ENCODE measurements around the gene DOCK1.

DOCK1 gene

DNA sequence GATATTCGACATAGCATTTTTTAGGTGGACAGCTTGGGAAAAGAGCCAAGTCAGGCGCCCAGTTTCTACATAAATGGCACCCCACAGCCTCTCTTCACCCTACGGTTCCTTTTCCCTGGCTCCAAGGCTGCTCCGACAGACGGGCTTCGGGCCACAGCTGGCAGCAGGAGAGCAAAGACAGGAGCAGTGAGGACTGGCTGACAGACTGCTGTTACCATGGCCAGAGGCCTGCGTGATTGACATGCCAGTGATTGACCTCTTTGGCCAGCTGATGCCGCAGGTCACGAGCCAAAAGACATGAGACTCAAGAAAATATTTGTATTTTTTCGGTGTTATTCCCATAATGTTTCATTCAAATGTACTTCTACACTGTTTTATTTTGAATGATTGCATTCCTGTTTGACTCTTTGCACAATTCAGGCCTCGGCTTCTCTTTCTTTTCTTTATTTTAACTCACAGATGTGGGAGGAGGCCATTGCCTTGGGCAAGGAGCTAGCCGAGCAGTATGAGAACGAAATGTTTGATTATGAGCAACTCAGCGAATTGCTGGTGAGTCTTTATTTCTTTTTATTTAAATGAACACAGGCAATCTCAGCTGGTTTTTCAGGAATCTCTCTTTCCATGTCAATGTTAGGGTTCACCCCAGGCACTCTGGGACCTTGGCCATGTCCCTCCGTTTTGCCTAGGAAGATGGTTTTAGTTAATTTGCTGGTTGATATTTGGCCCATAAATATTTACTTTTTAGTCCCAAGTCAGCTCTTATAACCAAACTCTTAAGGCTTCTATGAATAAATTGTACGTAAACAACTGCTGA, 497.6 kb downstream of the DOCK1 start:
- DNase-seq (ENCODE audit: low read depth): no peak

DNA sequence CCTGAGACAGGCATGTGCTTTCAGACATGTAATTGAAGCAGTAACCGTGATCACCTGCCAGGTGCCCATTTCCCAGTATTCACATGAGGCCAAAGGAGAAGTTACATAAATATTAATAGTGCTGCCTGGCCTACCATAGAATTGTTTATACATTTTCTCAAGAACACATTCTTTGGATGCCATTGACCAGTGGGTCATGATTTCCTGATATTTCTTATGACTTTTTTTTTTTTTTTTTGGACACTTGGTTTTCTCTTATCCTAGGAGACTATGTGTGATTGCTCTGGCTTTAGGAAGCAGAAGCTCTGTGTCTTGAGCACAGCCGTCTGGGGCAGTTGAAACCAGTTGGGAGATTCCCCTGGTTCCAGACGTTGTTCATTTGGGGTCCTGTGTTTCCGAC, 500.0 kb downstream of the DOCK1 start:
- peak; percentile 12 for DNase-seq (ENCODE audit: low read depth)

DNA sequence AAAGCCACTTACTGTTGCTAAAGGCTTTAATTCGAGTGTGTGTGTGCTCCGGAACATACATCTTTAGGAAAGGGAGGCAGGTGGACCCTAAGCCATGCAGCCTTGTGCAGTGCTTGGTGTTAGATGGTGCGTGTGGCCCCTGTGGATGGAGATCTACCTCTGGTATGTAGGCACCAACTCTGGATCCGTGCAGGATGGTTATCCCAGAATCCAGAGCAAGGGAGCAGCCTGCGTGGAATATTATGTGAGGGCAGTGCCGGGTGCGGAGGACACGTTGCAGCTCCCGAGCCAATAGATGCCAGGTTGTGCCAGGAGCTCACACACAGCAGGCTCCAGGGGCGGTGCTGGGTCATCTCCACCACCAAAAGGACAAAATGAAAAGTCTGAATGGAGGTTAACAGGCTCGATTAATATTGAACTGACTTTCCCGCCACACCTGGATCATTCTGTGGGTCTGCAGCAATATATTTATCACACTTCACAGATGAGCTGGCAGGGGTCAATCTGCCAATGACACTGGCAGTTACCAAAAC, 500.9 kb downstream of the DOCK1 start:
- no peak for DNase-seq (ENCODE audit: low read depth)

DNA sequence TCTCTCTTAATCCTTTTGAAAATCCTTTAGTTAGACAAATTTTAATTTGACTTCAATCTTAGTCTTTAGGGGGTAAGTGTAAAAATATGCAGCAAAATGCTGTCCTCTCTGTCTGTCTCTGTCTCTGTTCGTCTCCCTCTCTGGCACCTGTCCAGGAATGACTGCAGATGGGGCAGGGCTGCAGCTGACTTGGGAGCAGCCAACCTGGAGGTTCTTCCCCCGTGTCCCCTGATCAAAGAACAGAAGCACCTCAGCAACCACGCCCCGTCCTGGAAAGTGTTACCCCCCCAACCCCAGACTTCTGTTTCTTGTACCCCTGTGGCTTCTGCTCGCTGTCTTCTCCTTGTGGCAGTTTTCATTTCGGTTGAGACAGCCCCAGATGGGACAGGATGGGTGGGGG, 502.3 kb downstream of the DOCK1 start:
- no peak for DNase-seq (ENCODE audit: low read depth)

DNA sequence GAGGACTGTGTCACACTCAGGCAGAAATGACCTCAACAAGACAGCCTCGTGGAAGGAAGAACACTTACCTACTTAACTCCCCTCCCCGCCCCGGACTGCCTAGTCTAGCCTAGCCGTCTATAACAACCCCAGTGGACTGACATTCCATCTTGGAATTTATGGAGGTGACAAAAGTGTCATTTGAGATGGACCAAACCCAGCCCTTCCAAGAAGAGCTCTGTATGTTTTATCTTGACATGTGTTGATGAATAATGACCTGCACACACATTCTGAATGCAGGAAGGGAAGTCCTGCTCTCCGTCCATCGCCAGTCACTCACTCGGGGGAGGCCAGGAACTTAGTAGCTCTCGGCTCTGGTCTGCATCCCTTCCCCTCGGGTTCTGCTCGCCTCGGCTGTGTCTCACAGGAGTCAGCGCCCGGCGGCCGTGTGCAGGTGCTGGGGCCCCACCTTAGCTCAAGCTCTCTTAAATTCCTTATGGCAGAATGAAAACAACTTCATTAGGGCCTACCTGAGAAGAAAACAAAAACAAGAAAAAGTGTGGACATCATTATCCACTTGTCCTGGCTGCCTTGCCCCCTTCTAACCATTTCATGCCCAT, 503.0 kb downstream of the DOCK1 start:
- no peak for DNase-seq (ENCODE audit: low read depth)

DNA sequence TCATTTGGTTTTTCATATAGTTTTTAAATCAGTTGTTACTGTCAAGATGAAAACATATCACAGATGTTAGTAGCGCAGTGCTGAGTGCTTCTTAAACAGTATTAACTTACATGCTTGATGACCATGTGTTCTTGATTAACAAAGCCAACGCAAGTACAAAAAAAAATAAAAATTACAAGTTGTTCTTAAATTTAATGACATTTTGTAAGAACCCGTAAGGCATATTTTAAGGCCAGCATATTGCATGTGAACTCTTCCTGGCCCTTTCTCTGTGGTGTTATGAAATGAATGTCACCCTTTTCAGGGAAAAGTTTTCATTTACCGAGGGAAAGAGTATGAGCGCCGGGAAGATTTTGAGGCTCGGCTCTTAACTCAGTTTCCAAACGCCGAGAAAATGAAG, 503.5 kb downstream of the DOCK1 start:
- peak; percentile 38 for DNase-seq (ENCODE audit: low read depth)

DNA sequence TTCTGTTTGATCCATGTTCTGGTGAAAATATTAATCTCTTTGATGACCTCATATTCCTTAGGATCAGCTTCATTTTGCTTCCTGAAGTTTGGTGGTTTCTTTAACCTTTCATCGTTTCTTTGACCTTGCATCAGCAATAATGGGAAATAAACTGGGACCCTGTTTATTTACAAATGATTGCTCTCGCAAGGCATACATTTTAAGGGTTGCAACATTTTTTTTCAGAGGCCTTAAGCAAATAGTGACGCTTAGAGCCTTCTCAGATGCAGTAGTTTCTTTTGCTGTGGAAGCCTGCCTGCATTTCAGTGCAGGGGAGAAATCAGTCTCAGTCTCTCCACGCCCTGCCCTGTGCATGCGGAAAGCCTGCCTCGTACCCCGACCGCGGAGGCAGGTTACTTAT, 504.8 kb downstream of the DOCK1 start:
- DNase-seq (ENCODE audit: low read depth): no peak

DNA sequence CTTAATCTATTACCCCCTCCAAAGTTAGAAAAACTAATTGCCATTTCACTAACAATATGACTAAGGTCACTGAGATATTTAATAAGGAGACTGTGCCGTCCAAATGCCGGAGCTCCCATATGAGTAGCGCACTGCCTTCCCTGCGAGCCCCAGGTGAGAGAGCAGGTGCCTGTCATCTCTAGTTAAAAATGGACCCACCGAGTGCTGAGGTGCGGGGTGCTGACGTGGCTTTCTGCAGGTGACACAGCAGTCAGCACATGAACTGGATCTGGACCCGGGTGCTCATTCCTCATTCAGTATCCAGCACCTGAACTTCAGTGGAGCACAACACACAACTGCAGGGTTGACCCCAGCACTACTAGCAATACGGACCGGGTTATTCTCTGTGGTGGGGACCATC, 505.8 kb downstream of the DOCK1 start:
- no peak for DNase-seq (ENCODE audit: low read depth)

DNA sequence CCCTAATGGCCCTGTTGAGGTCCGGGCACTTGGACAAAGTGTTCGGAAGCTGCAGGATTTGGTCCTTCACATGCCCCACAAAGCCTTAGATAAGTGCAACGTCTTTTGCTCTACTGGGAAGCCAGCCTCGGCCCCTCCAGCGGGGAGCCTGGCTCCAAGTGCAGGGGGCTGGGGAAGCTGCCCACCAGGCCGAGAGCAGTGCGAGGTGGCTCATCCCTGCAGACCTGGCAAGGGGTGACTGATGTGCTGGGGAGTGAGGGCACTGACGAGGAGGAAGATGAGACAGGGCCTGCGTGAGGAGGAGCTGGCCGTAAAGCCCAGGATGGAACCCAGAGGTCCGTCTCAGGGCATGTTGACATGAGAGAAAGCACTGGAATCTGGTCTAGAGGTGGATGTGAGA, 508.1 kb downstream of the DOCK1 start:
- no peak for DNase-seq (ENCODE audit: low read depth)

DNA sequence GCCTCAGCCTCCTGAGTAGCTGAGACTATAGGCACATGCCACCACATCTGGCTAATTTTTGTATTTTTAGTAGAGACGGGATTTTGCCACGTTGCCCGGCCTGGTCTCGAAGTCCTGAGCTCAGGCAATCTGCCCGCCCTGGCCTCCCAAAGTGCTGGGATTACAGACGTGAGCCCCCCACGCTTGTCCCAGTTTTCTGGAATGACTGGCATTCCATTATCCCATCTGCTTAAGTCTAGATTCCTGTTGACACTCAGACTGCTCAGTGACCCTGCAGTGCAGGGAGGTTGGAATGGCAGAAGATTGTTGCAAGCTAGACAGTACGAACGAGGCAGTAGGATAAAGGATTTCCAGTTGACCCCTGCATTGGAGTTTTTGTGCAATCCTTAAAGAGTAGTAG, 508.8 kb downstream of the DOCK1 start:
- DNase-seq (ENCODE audit: low read depth): no peak

DNA sequence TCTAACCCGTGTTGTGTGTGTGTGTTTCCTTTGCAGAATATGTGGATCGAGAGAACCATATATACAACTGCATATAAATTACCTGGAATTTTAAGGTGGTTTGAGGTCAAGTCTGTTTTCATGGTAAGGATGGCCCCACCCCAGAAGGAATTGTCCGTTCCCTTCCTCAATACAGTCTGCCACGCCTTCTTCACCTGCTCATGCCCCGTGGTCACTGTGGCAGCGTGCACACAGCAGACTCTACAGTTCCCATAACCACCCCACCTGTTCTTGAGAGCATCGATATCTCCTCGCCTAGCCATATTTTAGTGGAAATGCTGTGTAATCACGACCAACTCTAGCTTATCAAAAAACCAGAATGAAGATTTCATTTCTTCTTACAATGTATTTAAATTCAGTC, 509.9 kb downstream of the DOCK1 start:
- DNase-seq (ENCODE audit: low read depth): no peak

DNA sequence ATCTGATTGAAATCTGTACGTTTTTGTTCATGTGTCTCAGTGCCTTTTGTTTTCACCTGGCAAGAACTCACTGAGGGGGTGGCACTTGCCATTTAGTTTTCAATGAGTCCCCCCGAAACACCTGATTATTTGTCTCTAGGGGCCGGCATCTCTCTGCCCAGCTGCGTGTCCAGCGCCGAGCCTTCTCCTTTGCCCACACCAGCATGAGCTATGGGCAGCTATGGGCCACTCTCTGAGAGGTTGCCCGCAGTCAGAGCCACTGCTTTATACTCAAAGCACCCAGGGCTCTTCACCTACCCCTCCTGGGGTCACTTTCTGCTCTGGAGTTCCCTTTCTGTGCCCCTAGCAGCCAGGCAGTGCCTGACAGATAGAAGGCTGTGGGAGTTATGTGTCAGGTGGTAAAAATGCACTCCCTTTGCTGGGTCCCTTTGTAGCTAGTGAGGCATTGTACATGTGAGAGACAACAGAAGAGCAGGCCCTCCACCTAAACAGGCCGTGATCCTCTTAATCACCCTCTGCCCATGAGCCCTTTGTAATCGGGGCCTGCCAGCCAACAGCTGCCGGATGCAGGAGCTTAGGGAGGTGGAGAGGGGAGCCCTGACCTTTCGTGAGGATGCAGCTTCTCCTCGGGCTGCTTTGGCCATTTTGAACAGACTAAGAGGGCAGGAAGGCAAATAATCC, 510.8 kb downstream of the DOCK1 start:
- no peak for DNase-seq (ENCODE audit: low read depth)

DNA sequence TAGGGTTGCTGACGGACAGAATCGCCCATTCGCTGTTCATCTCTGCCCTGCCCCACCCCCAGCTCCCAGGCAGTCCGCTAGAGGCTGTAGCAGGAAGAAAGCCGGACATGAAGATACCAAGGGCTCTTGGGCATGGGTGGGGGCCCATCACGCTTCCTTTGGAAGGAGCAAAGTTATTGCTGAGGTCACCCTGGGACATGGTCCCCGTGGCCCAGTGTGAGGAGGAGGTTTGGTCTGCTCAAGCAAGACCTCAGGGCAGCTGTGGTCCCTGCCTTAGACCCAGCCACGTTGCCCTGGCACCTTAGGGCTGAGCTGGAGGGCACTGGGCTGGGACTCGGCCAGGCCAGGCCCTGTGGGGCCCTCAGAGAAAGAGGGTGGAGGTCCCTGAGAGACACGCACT, 511.8 kb downstream of the DOCK1 start:
- DNase-seq (ENCODE audit: low read depth): no peak

DNA sequence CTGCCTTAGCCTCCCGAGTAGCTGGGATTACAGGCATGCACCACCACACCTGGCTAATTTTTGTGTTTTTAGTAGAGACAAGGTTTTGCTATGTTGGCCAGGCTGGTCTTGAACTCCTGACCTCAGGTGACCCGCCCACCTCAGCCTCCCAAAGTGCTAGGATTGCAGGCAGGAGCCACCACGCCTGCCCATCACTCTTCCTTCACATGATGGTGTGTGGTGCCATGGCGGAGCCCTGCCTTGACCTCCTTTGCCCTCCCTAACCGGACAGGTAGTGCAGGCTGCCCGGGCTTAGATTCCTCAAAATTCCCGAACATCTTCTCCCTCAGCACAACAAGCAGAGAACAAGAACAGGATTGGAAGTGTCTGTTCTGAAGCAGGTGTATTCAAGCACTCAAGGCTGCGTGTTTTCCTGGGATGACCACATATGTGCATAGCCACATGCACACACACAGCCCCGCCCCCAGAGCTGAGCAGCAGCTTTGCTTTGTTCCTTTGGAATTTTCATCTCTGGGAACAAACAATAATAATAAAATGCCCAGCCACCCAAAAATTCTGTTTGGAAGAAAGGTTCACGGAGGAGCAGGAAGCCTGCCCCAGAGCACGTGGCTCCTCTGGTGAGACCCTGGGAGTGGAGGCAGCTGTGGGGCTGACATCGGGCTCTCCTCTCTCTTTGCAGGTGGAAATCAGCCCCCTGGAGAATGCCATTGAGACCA, 512.6 kb downstream of the DOCK1 start:
- no peak for DNase-seq (ENCODE audit: low read depth)

DNA sequence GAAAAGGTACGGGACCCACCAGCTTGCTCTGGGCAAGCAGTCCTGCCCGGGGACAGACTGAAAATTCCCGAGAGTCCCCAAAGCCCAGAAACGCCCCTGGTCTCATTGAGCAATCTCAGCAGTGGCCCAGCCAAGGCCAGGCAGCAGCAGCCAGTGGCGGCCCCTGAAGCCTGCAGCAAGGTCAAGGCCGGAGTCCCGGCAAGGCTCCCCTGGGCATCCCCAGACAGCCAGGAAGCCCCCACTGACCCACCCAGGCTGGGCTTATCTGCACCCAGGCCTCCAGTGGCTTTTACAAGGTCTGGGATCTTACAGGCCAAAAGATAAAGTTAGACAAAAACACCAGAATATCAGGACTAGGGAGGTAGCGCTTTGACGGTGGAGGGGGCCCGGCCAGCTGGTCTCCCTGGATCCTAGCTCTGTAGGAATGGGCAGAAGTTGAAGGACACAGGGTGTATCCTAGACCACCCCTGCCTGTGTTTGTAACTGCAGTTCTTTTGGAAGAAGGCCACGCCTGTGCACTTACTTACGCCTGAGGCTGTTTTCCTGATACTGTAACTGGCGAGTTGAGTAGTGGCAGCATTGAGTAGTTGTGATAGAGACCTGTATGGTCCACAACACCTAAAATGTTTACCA, 513.4 kb downstream of the DOCK1 start:
- no peak for DNase-seq (ENCODE audit: low read depth)

DNA sequence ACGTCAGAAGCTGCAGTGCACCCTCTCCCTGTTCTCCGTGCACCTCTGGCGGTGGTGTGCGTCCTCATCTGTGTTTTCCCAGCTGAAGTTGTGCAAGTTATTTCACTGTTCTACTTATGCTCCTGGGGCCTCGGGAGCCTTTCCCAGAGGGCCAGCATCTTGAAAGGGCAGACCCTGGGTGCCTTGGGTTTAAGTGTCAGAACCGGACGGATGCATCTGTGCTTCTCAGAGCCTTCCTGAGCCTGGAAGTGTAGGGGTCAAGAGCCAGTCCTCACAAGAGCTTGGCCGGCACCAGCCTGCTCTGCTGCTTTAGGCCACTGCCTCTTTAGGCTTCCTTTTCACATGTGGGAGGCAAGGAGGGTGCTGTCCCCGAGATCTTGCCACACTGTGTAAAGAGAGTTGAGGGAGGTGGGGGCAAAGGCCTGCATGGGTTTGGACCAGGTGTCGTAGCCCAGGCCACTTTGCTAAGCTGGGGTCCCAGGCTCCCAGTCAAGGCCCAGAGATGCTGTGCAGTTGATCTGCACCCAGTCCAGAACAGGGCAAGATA, 515.0 kb downstream of the DOCK1 start:
- no peak for DNase-seq (ENCODE audit: low read depth)

DNA sequence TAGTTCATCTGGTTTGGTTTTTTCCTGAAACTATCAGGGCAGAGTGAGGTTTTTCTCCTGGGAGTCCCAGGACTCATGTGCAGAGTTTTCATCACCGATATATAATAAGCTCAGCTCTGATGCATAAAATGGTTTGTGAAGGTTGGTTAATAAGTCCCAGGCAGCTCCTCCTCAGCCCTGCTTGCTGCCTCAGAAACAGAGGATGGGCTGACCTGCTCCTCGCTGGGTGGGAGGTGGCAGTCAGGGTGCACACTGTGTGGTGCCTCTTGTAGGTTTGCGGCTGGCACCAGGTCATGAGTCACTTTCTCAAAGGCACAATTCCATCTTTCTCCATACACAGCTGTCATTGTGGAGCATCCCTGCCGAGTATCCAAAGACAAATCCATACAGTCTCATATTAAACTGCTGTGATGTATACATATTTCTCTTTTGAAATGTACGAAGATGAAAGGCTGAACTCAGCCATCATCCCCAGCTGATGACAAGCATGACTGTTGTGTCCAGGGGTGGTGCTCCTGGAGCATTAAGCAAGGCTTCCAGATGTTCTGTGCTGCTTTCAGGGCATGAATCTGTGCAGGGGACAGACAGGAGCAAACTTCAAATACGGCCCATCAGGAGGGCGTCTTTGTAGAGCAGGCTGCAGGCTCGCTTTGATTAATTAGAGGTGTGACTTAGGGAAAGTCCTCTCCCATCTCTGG, 518.1 kb downstream of the DOCK1 start:
- no peak for DNase-seq (ENCODE audit: low read depth)

DNA sequence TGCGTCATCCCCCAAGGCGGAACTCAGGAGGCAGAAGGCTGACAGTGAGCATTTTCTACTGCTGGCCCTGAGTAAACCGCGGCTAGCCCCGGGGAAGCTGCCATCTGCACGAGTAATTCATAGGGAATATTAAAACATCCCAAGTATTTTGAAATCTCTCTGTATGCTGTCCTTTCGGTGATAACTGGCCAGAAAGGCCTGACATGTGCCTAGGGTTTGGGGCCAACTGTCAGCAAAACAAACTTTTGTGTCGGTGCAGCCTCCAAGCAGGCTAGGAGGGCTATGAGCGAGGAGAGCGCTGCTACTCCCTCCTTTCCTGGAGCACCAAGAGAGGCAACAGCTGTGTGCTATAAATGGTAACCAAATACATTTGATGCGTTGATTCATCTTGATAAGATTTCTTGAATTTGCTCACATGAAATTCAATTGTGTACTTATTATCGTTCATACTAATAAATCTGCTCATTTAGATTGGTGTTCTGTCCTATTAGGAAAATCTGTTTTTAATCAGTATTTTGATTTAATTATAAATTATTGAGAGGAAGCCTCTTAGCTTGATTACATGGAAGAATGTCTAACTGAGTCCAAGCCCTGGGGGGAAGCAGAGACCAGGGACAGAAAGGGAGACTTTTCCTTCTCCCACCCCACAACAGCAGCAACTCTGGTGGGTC, 519.5 kb downstream of the DOCK1 start:
- no peak for DNase-seq (ENCODE audit: low read depth)

DNA sequence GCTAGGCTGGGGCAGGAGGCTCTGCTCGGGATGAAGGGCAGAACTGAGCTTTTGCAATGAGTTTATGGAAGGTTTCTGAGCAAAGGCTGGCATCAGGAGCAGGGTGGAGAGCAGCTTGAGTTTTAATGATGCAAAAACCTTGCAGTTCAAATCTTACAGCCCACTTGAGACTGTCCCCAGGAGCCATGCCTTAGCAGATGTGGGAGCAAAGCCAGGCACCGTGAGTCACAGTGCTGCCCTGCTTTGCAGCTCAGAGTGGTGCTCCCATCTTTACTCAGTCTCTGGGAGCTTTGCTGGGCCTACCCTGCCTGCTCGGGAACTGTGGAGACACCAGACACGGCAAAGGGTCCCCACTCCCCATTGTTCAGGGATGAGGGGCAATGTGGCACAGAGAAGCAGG, 521.5 kb downstream of the DOCK1 start:
- DNase-seq (ENCODE audit: low read depth): no peak

DNA sequence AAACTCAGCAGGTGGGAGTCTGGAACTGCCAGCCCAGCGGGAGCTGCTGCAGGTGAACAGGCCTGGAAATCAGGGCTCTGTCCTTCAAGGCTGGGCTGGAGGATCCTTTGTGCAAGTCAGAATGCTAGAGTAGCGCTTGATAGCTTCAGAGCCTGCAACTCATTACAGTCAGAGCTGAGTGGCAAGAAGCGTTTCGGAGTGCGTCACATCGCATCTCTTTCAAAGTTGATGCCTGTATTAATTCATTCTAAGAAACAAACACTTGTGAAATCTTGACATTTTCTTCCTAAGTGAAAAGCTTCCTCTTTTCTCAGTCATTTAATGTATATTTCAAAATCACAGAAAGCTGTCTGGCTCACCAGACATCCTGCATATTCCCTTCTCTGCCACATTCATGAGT, 522.7 kb downstream of the DOCK1 start:
- no peak for DNase-seq (ENCODE audit: low read depth)
